ENCODE measurements around the gene PARVA. TPM values are rescaled to one million over a fixed set of nuclear protein-coding genes. Genes with fewer than 3 reads are reported as not detected.

PARVA gene
- total RNA-seq, 1 experiment from 2014 or later = 18.1 TPM

GRCh38 chr11:12526789-12527188 lies 149.4 kb downstream of the PARVA start:
- DNase-seq = no peak
- Histone ChIP-seq H2BK5ac (ENCODE audit: insufficient read length, low read length) (no peak overlapping the region), H3K23ac (ENCODE audit: insufficient read length, low read depth, low read length) (no peak overlapping the region), H3K79me1 (ENCODE audit: insufficient read depth, low read depth, low read length, poor library complexity, severe bottlenecking) (no peaks in the 10 kb centered on the region), H2BK20ac (ENCODE audit: low read depth, low read length, poor library complexity, severe bottlenecking) (no peak overlapping the region), H3K27me3 (ENCODE audit: insufficient read depth, low read length) (no peaks in the 10 kb centered on the region), H3K79me2 (ENCODE audit: insufficient read depth, low read length) (no peaks in the 10 kb centered on the region), H3K9me3 (ENCODE audit: control insufficient read depth, low read depth, low read length) (no peaks in the 10 kb centered on the region), H3K9ac (ENCODE audit: extremely low read depth, insufficient read length, low read length) (no peak overlapping the region), H3T11ph (ENCODE audit: low read length) (no peak overlapping the region), H3K14ac (ENCODE audit: insufficient read depth, low read length) (no peak overlapping the region), H4K8ac (replicated peaks; ENCODE audit: insufficient read length, low read depth, low read length) (no peak overlapping the region), H3K56ac (ENCODE audit: insufficient read length, low read depth, low read length) (no peak overlapping the region), H4K5ac (ENCODE audit: insufficient read length, low read depth, low read length) (no peak overlapping the region), H2BK15ac (ENCODE audit: low read depth, low read length) (no peak overlapping the region), H2BK120ac (ENCODE audit: low read depth, low read length, poor library complexity, severe bottlenecking) (no peak overlapping the region), H2AFZ (ENCODE audit: low read length) (no peak overlapping the region), H3K23me2 (ENCODE audit: insufficient read length, low read depth, low read length, poor library complexity, severe bottlenecking) (no peaks in the 10 kb centered on the region), H4K91ac (ENCODE audit: insufficient read length, low read depth, low read length) (no peak overlapping the region), H3K4ac (ENCODE audit: low read depth, low read length) (no peak overlapping the region), H2BK12ac (ENCODE audit: insufficient read length, low read depth, low read length) (no peak overlapping the region), H3K4me1 (ENCODE audit: insufficient read depth, low read length) (no peaks in the 10 kb centered on the region), H3K18ac (ENCODE audit: insufficient read length, low read depth, low read length) (no peak overlapping the region), H4K20me1 (ENCODE audit: control insufficient read depth, insufficient read depth, insufficient read length) (no peaks in the 10 kb centered on the region), H3K4me2 (ENCODE audit: insufficient read depth, insufficient read length, low read length) (no peak overlapping the region), H2AK5ac (ENCODE audit: insufficient read length, low read length) (no peak overlapping the region), H3K27ac (ENCODE audit: insufficient read length, low read depth, low read length) (no peak overlapping the region)
- Mint-ChIP-seq H3K36me3 (ENCODE audit: insufficient read depth in 1 of 3, low read depth in 3 of 3) (no peaks in the 10 kb centered on the region; a peak in 2 of 7 replicates), H3K4me3 (no peak overlapping the region), H3K27me3 (ENCODE audit: low read depth) (no peaks in the 10 kb centered on the region), H3K9me3 (no peaks in the 10 kb centered on the region), H3K4me1 (no peaks in the 10 kb centered on the region), H3K27ac (no peak overlapping the region)
- TF ChIP-seq CTCF (conservative IDR thresholded peaks at IDR 0.05) = no peak
- no CpG with 5 or more reads among the region's 1 CpG for WGBS (ENCODE audit: extremely low coverage, insufficient read length, low lambda C conversion rate)
